AG09319 (cell line): Measurements from ENCODE around the gene VEPH1.

Source experiments
- DNase-seq: peaks from one replicate; pipeline ENCODE4 v3.0.0-alpha.2; 2010; ENCODE audit warnings: low read depth; ENCODE audit errors: extremely low read depth
- CTCF ChIP-seq: IDR thresholded peaks from 2 replicates; pipeline ENCODE4 v1.5.1; 2011; ENCODE audit warnings: low read depth, mild to moderate bottlenecking, inconsistent platforms, low read length, moderate library complexity

Gene VEPH1

GRCh38 chr3:157393113-157393512 lies 110.1 kb downstream of the VEPH1 start:
- TF ChIP-seq CTCF = no peak

GRCh38 chr3:157392104-157392503 lies 111.1 kb downstream of the VEPH1 start:
- DNase-seq = no peak
- no peak for TF ChIP-seq CTCF

More at GRCh38 chr3:157393113-157393512, 110.1 kb downstream of the VEPH1 start:
- DNase-seq = no peak

- TF ChIP-seq CTCF = no peak
- no peak for DNase-seq
These were observed 112.3 kb downstream of the VEPH1 start for GRCh38 chr3:157390713-157391515.

GRCh38 chr3:157388976-157389375 lies 114.2 kb downstream of the VEPH1 start:
- no peak for DNase-seq
- TF ChIP-seq CTCF = no peak

GRCh38 chr3:157387708-157388435 lies 115.3 kb downstream of the VEPH1 start:
- no peak for TF ChIP-seq CTCF
- no peak for DNase-seq

GRCh38 chr3:157384491-157384890 lies 118.7 kb downstream of the VEPH1 start:
- no peak for DNase-seq
- no peak for TF ChIP-seq CTCF

GRCh38 chr3:157384031-157384430 lies 119.2 kb downstream of the VEPH1 start:
- no peak for TF ChIP-seq CTCF
- no peak for DNase-seq
